Measurements from ENCODE around the gene CD2AP. TPM values are rescaled to one million over a fixed set of nuclear protein-coding genes. Genes with fewer than 3 reads are reported as not detected.
A peak's percentile ranks its signal among the peaks of the same experiment; 100 is the strongest.

Gene CD2AP
- total and polyA plus RNA-seq, 9 of the 15 experiments (the other 6 are each of a cell fraction or from before 2014, with no cell fraction given): 9.4 to 69.7 (median 38.7) TPM

GRCh38 chr6:47477497-47478232 is at the start of gene CD2AP (continued):
- TF ChIP-seq KLF13 (tag; IDR thresholded peaks at IDR 0.05; ENCODE audit: borderline replicate concordance, low read depth) (0 out of 2 replicates have a peak, but pooled peaks have one; percentile 1), POLR2B (IDR thresholded peaks at IDR 0.05; ENCODE audit: low read depth, partially characterized antibody) (peak; percentile 76), TBP (optimal IDR thresholded peaks at IDR 0.05; ENCODE audit: low read depth, low read length) (peak; percentile 90), ZBTB2 (IDR thresholded peaks at IDR 0.05) (0 out of 2 replicates have a peak, but pooled peaks have one; percentile 22), MEF2A (IDR thresholded peaks at IDR 0.05; ENCODE audit: control insufficient read depth, low read depth, low read length) (no peak), GABPB1 (CRISPR knock-in tag; IDR thresholded peaks at IDR 0.05) (peak; percentile 71), CXXC5 (CRISPR knock-in tag; IDR thresholded peaks at IDR 0.05) (peak; percentile 82), RB1 (IDR thresholded peaks at IDR 0.05; ENCODE audit: low read depth) (peak; percentile 78), ARID3B (CRISPR knock-in tag; IDR thresholded peaks at IDR 0.05; ENCODE audit: borderline replicate concordance) (peak; percentile 16; the same call in 1 of the 2 replicates), CCNT2 (IDR thresholded peaks at IDR 0.05; ENCODE audit: borderline replicate concordance, extremely low read depth, insufficient read length, low read depth, low read length) (peak; percentile 84)
- TF ChIP-seq, protein P1, sequence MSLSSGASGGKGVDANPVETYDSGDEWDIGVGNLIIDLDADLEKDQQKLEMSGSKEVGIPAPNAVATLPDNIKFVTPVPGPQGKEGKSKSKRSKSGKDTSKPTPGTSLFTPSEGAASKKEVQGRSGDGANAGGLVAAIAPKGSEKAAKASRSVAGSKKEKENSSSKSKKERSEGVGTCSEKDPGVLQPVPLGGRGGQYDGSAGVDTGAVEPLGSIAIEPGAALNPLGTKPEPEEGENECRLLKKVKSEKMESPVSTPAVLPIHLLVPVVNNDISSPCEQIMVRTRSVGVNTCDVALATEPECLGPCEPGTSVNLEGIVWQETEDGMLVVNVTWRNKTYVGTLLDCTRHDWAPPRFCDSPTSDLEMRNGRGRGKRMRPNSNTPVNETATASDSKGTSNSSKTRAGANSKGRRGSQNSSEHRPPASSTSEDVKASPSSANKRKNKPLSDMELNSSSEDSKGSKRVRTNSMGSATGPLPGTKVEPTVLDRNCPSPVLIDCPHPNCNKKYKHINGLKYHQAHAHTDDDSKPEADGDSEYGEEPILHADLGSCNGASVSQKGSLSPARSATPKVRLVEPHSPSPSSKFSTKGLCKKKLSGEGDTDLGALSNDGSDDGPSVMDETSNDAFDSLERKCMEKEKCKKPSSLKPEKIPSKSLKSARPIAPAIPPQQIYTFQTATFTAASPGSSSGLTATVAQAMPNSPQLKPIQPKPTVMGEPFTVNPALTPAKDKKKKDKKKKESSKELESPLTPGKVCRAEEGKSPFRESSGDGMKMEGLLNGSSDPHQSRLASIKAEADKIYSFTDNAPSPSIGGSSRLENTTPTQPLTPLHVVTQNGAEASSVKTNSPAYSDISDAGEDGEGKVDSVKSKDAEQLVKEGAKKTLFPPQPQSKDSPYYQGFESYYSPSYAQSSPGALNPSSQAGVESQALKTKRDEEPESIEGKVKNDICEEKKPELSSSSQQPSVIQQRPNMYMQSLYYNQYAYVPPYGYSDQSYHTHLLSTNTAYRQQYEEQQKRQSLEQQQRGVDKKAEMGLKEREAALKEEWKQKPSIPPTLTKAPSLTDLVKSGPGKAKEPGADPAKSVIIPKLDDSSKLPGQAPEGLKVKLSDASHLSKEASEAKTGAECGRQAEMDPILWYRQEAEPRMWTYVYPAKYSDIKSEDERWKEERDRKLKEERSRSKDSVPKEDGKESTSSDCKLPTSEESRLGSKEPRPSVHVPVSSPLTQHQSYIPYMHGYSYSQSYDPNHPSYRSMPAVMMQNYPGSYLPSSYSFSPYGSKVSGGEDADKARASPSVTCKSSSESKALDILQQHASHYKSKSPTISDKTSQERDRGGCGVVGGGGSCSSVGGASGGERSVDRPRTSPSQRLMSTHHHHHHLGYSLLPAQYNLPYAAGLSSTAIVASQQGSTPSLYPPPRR (CRISPR knock-in tag; IDR thresholded peaks at IDR 0.05; ENCODE audit: borderline replicate concordance): no peak
